Uterus (tissue), 4 donors: ENCODE measurements around the gene ZNRD2. TPM values are rescaled to one million over a fixed set of nuclear protein-coding genes. Genes with fewer than 3 reads are reported as not detected.

Experiments
- DNase-seq, 2 donors: peaks; one replicate each; pipeline ENCODE4 v3.0.0-alpha.2; 2019 to 2020
- H3K27ac ChIP-seq, 2 donors: fragments of 200-600 bp; sonication (generic); 1 replicate in 1 of 2; 2 replicates in 1 of 2; pipeline ENCODE4 v1.5.1; 2016 to 2018
- H3K27me3 ChIP-seq, 2 donors: fragments of 200-600 bp; sonication (generic); one replicate each; pipeline ENCODE4 v1.5.1; 2018 to 2019; ENCODE audit warnings: control low read depth in 1 of 2
- H3K36me3 ChIP-seq, 2 donors: fragments of 200-600 bp; sonication (generic); one replicate each; pipeline ENCODE4 v1.5.1; 2019; ENCODE audit warnings: control low read depth in 1 of 2
- H3K4me1 ChIP-seq, 2 donors: fragments of 200-600 bp; sonication (generic); one replicate each; pipeline ENCODE4 v1.5.1; 2018 to 2019; ENCODE audit warnings: control low read depth in 1 of 2
- H3K4me3 ChIP-seq, 2 donors: fragments of 200-600 bp; sonication (generic); 1 replicate in 1 of 2; 2 replicates in 1 of 2; pipeline ENCODE4 v1.5.1; 2018 to 2019; ENCODE audit warnings: mild to moderate bottlenecking in 1 of 2
- H3K9me3 ChIP-seq, 2 donors: fragments of 200-600 bp; sonication (generic); one replicate each; pipeline ENCODE4 v1.5.1; 2019; ENCODE audit warnings: control low read depth in 1 of 2
- CTCF ChIP-seq, 4 experiments: fragments of 200-600 bp in 2 of 4; fragments of 450-650 bp in 2 of 4; sonication (generic) in 2 of 4; IDR thresholded peaks; one replicate each; pipeline ENCODE4 v1.5.1; 2016 to 2019; ENCODE audit warnings: antibody characterized with exemption in 4 of 4, mild to moderate bottlenecking in 2 of 4, moderate library complexity in 1 of 4
- POLR2A ChIP-seq, 2 donors: fragments of 450-650 bp; IDR thresholded peaks; one replicate each; pipeline ENCODE4 v1.6.1; 2016; ENCODE audit warnings: antibody characterized with exemption in 2 of 2, mild to moderate bottlenecking in 1 of 2, moderate library complexity in 1 of 2
- intact Hi-C: fragments of 100-400 bp; cut with DNase I; formaldehyde crosslinking; loops from one replicate; pipeline ENCODE4 v1.15.1; 2023; ENCODE audit warnings: low total_unique reads
- total RNA-seq, 4 donors: library from RNA; depleted of rRNA in 3 of 4; stranded (reverse); fragments of >200 nt in 3 of 4; gene quantifications; one replicate each; pipeline versions ENCODE4 v1.1.0 to v1.2.4, GENCODE V29; 2014 to 2023
- donor health status: DM: yes; HTN: yes; CAD: no.

ZNRD2 gene
- total RNA-seq, 4 donors from 2014 or later, result 12.3 to 42.6 (median 31.6) TPM

DNA sequence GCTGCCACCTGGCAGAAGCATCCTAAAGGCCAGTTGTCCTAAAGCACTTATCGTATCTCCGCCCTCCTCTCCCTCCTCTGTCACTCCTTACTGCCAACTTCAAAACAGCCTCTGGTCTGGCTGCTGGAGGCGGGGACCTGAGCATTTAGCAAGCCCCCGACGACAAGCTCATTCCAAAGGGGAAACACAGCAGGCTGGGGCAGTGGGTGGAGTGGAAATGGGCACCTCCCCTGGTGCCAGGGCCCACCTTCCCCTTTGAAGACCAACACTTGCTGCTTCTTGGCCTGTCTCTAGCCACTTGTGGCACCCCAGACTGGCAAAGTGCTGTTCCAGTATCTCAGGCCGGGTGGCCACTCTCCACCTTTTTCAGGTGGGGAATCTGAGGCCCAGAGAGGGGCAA is 40.1 kb downstream of the ZNRD2 start:
- no peaks in the 10 kb centered on the region for H3K9me3 ChIP-seq
- H3K36me3 ChIP-seq, result no peaks in the 10 kb centered on the region
- no peaks in the 10 kb centered on the region for H3K27me3 ChIP-seq
- H3K4me1 ChIP-seq, result peaks cover 0 to 12% of the 10 kb centered on the region in 2 donors
- H3K4me3 ChIP-seq, result no peak overlapping the region
- intact Hi-C loops, result no loop called here
- TF ChIP-seq POLR2A (IDR thresholded peaks at IDR 0.05), result no peak
- no peak for TF ChIP-seq CTCF (IDR thresholded peaks at IDR 0.05)
- H3K27ac ChIP-seq, result peak overlapping the region; percentile 86 to 87
- no peak for DNase-seq

GRCh38 chr11:65611028-65611757 is 40.9 kb downstream of the ZNRD2 start:
- H3K9me3 ChIP-seq, result no peaks in the 10 kb centered on the region
- intact Hi-C loops, result no loop called here
- H3K27me3 ChIP-seq, result no peaks in the 10 kb centered on the region
- peak overlapping the region; percentile 86 to 87 for H3K27ac ChIP-seq
- peak overlapping the region in 1 of 2 donors; percentile 1 for H3K4me3 ChIP-seq
- peaks cover 0 to 14% of the 10 kb centered on the region in 2 donors for H3K4me1 ChIP-seq
- no peaks in the 10 kb centered on the region for H3K36me3 ChIP-seq
- TF ChIP-seq CTCF (IDR thresholded peaks at IDR 0.05) (no peak), POLR2A (IDR thresholded peaks at IDR 0.05) (no peak)
- DNase-seq, result no peak

GRCh38 chr11:65611758-65612603 is 41.7 kb downstream of the ZNRD2 start:
- peaks cover 0 to 22% of the 10 kb centered on the region in 2 donors for H3K4me1 ChIP-seq
- no peak for DNase-seq
- peak overlapping the region in 1 of 2 donors; percentile 1 for H3K4me3 ChIP-seq
- H3K27ac ChIP-seq, result peak overlapping the region; percentile 86 to 87
- TF ChIP-seq CTCF (IDR thresholded peaks at IDR 0.05), result no peak
- H3K9me3 ChIP-seq, result no peaks in the 10 kb centered on the region
- H3K27me3 ChIP-seq, result no peaks in the 10 kb centered on the region
- no peaks in the 10 kb centered on the region for H3K36me3 ChIP-seq
- intact Hi-C loops, result no loop called here

DNA sequence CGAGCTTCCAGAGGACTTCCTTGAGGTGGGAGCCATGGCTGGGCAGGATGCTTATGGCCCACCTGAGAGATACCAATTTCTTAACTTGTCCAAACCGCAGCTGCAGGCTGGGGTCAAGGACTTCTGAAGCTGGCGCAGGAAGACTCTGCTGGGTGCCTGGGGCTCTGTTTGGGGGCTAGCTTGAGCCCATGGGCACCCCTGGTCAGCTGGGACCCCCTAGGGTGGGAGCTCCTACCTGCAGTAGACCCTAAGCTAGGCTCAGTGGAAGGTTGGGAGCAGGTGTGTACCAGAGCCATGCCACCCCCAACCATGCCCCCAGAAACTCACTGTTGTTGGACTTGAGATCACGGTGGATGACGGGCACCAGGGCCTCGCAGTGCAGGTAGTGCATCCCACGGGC is 42.4 kb downstream of the ZNRD2 start:
- Histone ChIP-seq H3K4me1 (peaks cover 0 to 22% of the 10 kb centered on the region in 2 donors), H3K27me3 (no peaks in the 10 kb centered on the region), H3K27ac (peak overlapping the region; percentile 86 to 87), H3K4me3 (peak overlapping the region; percentile 68 to 86), H3K9me3 (no peaks in the 10 kb centered on the region), H3K36me3 (no peaks in the 10 kb centered on the region)
- DNase-seq, result no peak
- intact Hi-C loops, result no loop called here
- TF ChIP-seq CTCF (IDR thresholded peaks at IDR 0.05) (no peak), POLR2A (IDR thresholded peaks at IDR 0.05) (no peak)
